ENCODE measurements around the gene ZNF22.
A peak's percentile ranks its signal among the peaks of the same experiment; 100 is the strongest.

ZNF22 gene

GRCh38 chr10:44980309-44981171 lies 20.2 kb upstream of the ZNF22 start:
- ChIA-PET CTCF (no interaction called here), POLR2A (ENCODE audit: low non-redundant PET) (no interaction called here)
- TF ChIP-seq CTCF (conservative IDR thresholded peaks at IDR 0.05; ENCODE audit: low read depth) = no peak
- peak overlapping the region; percentile 71 for H3K27ac ChIP-seq
- DNase-seq (ENCODE audit: low spot score) = no peak

- POLR2A ChIA-PET (ENCODE audit: low non-redundant PET) = no interaction called here
- TF ChIP-seq CTCF (conservative IDR thresholded peaks at IDR 0.05; ENCODE audit: low read depth) = no peak
- CTCF ChIA-PET = interaction anchor here (0.5 to 1.1 kb wide), 2 partner anchors 43 to 48 kb away, joined by 4 read pairs; no protein-coding TSS in a partner anchor
- H3K27ac ChIP-seq = peak overlapping the region; percentile 74
- peak; percentile 69 for DNase-seq (ENCODE audit: low spot score)
Measured at GRCh38 chr10:44981172-44982113, 19.3 kb upstream of the ZNF22 start.

- H3K27ac ChIP-seq = peak overlapping the region; percentile 74
- DNase-seq (ENCODE audit: low spot score) = no peak
- ChIA-PET CTCF (interaction anchor here (0.5 to 1.1 kb wide), 2 partner anchors 44 to 49 kb away, joined by 4 read pairs; no protein-coding TSS in a partner anchor), POLR2A (ENCODE audit: low non-redundant PET) (no interaction called here)
- no peak for TF ChIP-seq CTCF (conservative IDR thresholded peaks at IDR 0.05; ENCODE audit: low read depth)
Measured at GRCh38 chr10:44982114-44982460, 18.6 kb upstream of the ZNF22 start.

- no peak overlapping the region; the same call in 1 of the 2 replicates for H3K27ac ChIP-seq
- DNase-seq (ENCODE audit: low spot score) = no peak
- ChIA-PET CTCF (interaction anchor here (1.1 kb wide), 1 partner anchor 50 kb away, joined by 4 read pairs; no protein-coding TSS in a partner anchor), POLR2A (ENCODE audit: low non-redundant PET) (no interaction called here)
- no peak for TF ChIP-seq CTCF (conservative IDR thresholded peaks at IDR 0.05; ENCODE audit: low read depth)
Measured at GRCh38 chr10:44982496-44982895, 18.2 kb upstream of the ZNF22 start.

- POLR2A ChIA-PET (ENCODE audit: low non-redundant PET) = no interaction called here
- CTCF ChIA-PET = interaction anchor here (0.6 kb wide), 1 partner anchor 17 kb away, joined by 3 read pairs; the partner anchor contains the start of gene ZNF22
- DNase-seq (ENCODE audit: low spot score) = no peak
Measured at GRCh38 chr10:44983066-44983894, 17.4 kb upstream of the ZNF22 start.

More at GRCh38 chr10:44983066-44983894, 17.4 kb upstream of the ZNF22 start:
- H3K27ac ChIP-seq = no peak overlapping the region
- no peak for TF ChIP-seq CTCF (conservative IDR thresholded peaks at IDR 0.05; ENCODE audit: low read depth)

All from RWPE1 (cell line).